ENCODE results near the gene PTPN18. TPM values are rescaled to one million over a fixed set of nuclear protein-coding genes. Genes with fewer than 3 reads are reported as not detected.
"Not testable (repeated sequence)": the region's sequence is repeated elsewhere in the genome, so short reads cannot be mapped to it uniquely, and the experiment has no call there.

The PTPN18 gene, protein sequence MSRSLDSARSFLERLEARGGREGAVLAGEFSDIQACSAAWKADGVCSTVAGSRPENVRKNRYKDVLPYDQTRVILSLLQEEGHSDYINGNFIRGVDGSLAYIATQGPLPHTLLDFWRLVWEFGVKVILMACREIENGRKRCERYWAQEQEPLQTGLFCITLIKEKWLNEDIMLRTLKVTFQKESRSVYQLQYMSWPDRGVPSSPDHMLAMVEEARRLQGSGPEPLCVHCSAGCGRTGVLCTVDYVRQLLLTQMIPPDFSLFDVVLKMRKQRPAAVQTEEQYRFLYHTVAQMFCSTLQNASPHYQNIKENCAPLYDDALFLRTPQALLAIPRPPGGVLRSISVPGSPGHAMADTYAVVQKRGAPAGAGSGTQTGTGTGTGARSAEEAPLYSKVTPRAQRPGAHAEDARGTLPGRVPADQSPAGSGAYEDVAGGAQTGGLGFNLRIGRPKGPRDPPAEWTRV
- 100 to 1,000 TPM; 112 to 168 TPM for total RNA-seq
- long read RNA-seq, transcript PTPN18-207 (2 exons, 1,717 nt): major isoform, 5 of 48 reads
- long read RNA-seq, partial matches to known transcripts: 15 of 48 reads
- long read RNA-seq, other reads (novel, unspliced or antisense): 25 of 48 reads

- peak; percentile 92 for ATAC-seq
- intact Hi-C loops (cut with DNase I, micrococcal nuclease): no loop called here
- DNase-seq: peak; percentile 89 to 92
These were observed at the start of gene PTPN18 for GRCh38 chr2:130355578-130356431. PTPN18 (plus strand) TSS chr2:130356056; CDS start chr2:130356108, 52 bp downstream.

DNA sequence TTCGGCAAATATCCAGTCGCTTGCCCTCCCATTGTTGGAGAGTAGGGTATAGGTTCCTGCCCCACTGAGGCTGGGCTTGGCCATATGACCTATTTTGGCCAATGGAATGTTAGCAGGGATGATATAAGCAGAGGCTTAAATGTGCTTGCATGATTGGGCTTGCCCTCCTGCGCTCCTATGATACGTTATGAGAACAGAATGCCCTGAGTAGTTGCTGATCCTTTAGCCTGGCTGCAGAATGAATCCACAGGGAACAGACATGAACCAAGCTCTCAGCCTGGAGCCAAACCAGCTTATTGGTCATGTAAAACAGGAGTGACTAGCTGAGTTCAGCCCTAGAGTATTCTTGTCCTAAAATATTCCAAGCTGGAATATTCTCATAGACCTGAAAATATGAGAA is 48.0 kb upstream of the PTPN18 start:
- no peak for ATAC-seq
- no peak for DNase-seq
- intact Hi-C loops (cut with DNase I, micrococcal nuclease): no loop called here

GRCh38 chr2:130310881-130311280 is 45.0 kb upstream of the PTPN18 start:
- DNase-seq: no peak
- intact Hi-C loops (cut with DNase I, micrococcal nuclease): no loop called here
- no peak for ATAC-seq

- no peak for ATAC-seq
- intact Hi-C loops (cut with DNase I, micrococcal nuclease): no loop called here
These were observed 42.0 kb upstream of the PTPN18 start for GRCh38 chr2:130313812-130314334.

GRCh38 chr2:130314377-130314776 is 41.5 kb upstream of the PTPN18 start:
- DNase-seq: no peak
- intact Hi-C loops (cut with DNase I, micrococcal nuclease): no loop called here
- no peak for ATAC-seq

More at GRCh38 chr2:130313812-130314334, 42.0 kb upstream of the PTPN18 start:
- no peak for DNase-seq

- ATAC-seq: no peak
- intact Hi-C loops (cut with DNase I, micrococcal nuclease): no loop called here
These were observed 39.3 kb upstream of the PTPN18 start for GRCh38 chr2:130316596-130316995.

DNA sequence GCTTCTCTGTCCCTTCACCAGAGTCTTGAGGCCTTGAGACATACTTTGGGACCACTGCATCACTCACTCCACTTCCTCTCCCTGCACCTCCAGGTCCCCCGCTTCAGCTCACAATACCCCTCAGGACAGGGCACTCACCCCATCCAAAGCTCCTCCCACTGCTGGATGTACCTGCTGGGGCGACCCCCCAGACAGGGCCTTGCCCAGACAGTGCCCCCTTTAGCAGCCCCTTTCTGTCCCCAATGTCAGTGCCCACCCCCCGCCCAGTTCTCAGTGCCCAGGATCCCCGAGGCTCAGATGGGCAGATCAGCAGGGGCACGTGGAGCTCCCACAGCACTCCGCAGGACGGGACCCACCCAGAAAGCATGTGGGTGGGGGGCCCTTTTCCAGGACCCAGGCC is 37.0 kb upstream of the PTPN18 start:
- ATAC-seq (no peak), DNase-seq (no peak)
- intact Hi-C loops (cut with DNase I, micrococcal nuclease): no loop called here

More at GRCh38 chr2:130316596-130316995, 39.3 kb upstream of the PTPN18 start:
- no peak for DNase-seq

DNA sequence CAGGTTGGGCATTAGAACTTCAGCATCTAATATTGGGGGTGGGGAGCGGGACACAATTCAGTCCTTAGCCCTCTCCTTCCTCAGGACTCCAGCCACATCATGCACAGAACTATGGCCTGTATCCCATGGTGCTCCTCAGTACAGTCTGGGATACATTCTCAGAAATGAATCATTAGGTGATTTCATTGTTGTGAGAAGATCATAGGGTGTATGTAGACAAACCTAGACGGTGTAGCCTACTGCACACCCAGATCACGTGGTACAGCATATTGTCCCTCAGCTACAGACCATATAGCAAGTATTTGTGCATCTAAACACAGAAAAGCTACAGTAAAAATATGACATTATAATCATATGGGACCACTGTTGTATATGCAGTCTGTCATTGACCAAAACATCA is 36.3 kb upstream of the PTPN18 start:
- intact Hi-C loops (cut with DNase I, micrococcal nuclease): no loop called here
- no peak for DNase-seq
- no peak for ATAC-seq

DNA sequence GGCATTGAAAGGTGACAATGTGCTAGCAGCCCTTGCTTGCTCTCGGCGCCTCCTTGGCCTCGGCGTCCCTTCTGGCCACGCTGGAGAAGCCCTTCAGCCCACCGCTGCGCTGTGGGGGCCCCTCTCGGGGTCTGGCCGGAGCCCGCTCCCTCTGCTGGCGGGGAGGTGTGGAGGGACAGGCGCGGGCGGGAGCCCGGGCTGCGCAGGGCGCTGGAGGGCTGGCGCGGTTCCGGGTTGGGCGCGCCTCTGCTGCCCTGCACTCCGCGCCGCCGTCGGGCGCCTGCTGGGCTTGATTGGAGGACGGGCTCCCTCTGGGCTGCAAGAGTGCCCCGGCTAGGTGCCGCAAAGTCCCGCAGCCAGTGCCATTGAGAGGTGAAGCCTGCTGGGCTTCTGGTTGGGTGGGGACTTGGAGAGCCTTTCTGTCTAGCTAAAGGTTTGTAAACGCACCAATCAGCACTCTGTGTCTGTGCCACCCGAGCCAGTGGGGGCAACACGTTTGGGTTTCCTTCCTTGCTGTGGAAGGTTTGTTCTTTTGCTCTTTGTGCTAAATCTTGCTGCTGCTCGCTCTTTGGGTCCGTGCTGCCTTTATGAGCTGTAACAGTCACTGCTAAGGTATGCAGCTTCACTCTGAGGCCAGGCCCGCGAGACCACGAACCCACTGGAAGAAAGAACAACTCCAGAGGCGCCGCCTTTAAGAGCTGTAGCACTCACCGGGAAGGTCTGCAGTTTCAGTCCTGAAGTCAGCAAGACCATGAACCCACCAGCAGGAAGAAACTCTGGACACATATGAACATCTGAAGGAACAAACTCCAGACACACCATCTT is 27.9 kb upstream of the PTPN18 start:
- intact Hi-C loops (cut with DNase I, micrococcal nuclease): no loop called here
- DNase-seq: no peak
- peak; percentile 64 for ATAC-seq

DNA sequence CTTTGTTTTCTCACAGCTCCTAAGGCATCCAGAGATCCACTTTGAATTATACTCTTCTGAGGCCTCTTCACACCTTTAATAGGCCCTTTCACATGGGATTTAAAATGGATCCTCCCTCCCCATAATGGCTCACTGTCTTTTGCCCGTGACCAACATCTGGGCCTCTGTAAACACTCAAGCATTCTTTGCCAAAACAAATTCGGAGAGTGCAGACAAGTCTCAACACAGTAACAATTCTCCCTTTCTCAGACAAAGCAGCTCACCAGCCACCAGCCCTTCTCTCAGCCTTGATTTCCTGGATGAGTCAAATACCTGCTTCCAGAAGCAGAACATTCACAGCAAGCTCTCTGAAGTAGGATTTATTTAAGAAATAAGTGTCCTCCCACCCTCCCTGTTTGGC is 27.1 kb upstream of the PTPN18 start:
- DNase-seq (no peak), ATAC-seq (no peak)
- intact Hi-C loops (cut with DNase I, micrococcal nuclease): no loop called here

GRCh38 chr2:130332271-130333073 is 23.4 kb upstream of the PTPN18 start:
- intact Hi-C loops (cut with DNase I, micrococcal nuclease): no loop called here
- ATAC-seq (peak; percentile 65), DNase-seq (peak; percentile 50 to 81)

GRCh38 chr2:130333253-130333652 is 22.6 kb upstream of the PTPN18 start:
- intact Hi-C loops (cut with DNase I, micrococcal nuclease); ATAC-seq; DNase-seq: not testable (repeated sequence)

DNA sequence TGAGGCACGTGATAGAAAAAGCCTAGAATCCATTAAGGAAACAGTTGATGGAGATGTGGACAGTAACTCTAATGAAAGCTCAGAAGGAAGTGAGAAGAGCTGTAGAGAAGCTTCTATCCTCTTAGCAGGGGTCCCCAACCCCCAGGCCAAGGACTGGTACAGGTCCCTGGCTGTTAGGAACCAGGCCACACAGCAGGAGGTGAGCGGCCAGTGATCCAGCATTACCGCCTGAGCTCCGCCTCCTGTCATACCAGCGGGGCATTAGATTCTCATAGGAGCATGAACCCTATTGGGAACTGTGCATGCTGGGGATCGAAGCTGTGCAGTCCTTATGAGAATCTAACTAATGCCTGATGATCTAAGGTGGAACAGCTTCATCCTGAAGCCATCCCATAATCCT is 21.8 kb upstream of the PTPN18 start:
- ATAC-seq: no peak
- intact Hi-C loops (cut with DNase I, micrococcal nuclease): no loop called here
- no peak for DNase-seq

- no peak for DNase-seq
- ATAC-seq: no peak
- intact Hi-C loops (cut with DNase I, micrococcal nuclease): no loop called here
These were observed 20.6 kb upstream of the PTPN18 start for GRCh38 chr2:130335226-130335625.

GRCh38 chr2:130336150-130336876 is 19.5 kb upstream of the PTPN18 start:
- DNase-seq: no peak
- intact Hi-C loops (cut with DNase I, micrococcal nuclease): no loop called here
- ATAC-seq: no peak

DNA sequence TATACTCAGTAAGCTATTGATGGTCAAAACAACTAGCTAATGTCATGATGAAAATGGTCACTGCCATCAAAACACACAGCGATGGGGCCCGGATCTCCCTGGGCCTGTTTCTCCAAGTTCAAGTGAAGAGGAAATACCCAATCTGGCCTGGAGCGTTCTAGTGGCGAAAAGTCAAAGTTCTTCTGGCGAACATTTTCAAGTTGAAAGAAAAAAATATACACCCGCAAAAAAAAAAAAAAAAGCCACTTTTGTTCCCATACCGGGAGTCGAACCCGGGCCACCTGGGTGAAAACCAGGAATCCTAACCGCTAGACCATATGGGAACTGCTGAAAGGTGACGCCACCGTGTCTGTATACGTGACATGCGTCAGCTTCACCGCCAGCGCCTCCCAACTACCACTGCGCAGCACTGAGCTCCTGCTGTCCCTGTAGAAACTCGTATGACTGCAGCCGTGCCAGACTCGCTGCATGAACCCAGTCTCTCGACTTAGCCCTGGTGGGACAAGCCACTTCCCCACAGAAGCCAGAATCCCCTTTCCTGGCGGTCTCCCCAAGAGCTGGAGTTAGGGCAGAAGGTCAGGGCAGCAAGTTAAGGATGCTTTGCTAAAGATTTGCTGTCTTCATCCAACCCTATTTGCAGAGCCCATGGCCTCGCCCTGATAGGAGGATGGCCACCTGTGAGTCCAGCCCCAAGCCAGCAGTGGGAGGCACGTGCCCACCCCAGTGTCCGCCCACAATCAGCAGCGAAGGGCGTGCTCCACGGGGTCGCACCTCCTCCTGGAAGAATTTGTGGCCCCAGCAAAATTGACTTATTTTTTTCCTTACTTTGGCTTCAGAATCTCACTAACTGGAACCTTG is 18.8 kb upstream of the PTPN18 start:
- intact Hi-C loops (cut with DNase I, micrococcal nuclease): no loop called here
- DNase-seq: peak; percentile 75 to 82
- peak; percentile 65 for ATAC-seq

All from left colon (tissue), 2 donors.